ENCODE results near the gene MITD1.

DNA sequence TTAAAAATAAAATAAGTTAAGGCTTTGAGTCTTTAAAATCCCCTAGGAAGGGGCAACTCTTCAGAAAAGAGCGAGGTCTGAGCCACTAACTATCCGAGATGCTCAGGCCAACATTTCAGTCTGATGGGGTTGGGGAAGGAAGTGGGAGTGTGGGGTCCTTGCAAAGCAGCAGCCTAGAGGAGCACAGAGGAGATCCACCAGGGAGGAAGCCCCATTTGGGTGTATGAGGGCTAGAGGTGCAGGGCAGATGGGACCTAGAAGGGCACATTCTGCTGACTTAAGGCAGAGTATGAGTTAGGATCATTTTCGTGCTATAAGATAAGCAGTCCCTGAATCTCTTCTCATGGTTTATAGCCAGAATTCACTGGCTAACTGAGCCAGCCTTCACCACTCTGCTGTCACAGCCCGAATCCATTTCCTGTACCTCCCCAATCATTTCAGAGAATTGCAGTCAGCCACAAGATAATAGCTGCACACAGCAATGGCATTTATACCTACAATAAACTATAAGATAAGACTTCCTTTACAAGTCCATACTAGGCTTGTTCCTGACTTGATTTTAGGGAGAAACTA, 37.2 kb upstream of the MITD1 start:
- TF ChIP-seq, protein P1, sequence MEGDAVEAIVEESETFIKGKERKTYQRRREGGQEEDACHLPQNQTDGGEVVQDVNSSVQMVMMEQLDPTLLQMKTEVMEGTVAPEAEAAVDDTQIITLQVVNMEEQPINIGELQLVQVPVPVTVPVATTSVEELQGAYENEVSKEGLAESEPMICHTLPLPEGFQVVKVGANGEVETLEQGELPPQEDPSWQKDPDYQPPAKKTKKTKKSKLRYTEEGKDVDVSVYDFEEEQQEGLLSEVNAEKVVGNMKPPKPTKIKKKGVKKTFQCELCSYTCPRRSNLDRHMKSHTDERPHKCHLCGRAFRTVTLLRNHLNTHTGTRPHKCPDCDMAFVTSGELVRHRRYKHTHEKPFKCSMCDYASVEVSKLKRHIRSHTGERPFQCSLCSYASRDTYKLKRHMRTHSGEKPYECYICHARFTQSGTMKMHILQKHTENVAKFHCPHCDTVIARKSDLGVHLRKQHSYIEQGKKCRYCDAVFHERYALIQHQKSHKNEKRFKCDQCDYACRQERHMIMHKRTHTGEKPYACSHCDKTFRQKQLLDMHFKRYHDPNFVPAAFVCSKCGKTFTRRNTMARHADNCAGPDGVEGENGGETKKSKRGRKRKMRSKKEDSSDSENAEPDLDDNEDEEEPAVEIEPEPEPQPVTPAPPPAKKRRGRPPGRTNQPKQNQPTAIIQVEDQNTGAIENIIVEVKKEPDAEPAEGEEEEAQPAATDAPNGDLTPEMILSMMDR (IDR thresholded peaks at IDR 0.05; ENCODE audit: insufficient read depth, low read depth, low read length), result no peak
- no peak for TF ChIP-seq EZH2 (IDR thresholded peaks at IDR 0.05; ENCODE audit: insufficient read depth, low read length)
